ENCODE measurements around the gene PAPPA. TPM values are rescaled to one million over a fixed set of nuclear protein-coding genes. Genes with fewer than 3 reads are reported as not detected.

PAPPA gene
- total RNA-seq, 4 donors from 2014 or later = 0.29 to 17.1 (median 2.4) TPM

- no peaks in the 10 kb centered on the region for H3K4me1 ChIP-seq
- DNase-seq = no peak
- H3K4me3 ChIP-seq = no peak overlapping the region
- no peaks in the 10 kb centered on the region for H3K36me3 ChIP-seq
- H3K9me3 ChIP-seq = no peaks in the 10 kb centered on the region
- no peak for TF ChIP-seq POLR2A (IDR thresholded peaks at IDR 0.05)
- no peak for TF ChIP-seq CTCF (IDR thresholded peaks at IDR 0.05)
- intact Hi-C loops (cut with DNase I; ENCODE audit: low total_unique reads) = no loop called here
- H3K27ac ChIP-seq = no peak overlapping the region
- H3K27me3 ChIP-seq = no peaks in the 10 kb centered on the region
Measured at GRCh38 chr9:116349684-116350083, 196.1 kb downstream of the PAPPA start.

DNA sequence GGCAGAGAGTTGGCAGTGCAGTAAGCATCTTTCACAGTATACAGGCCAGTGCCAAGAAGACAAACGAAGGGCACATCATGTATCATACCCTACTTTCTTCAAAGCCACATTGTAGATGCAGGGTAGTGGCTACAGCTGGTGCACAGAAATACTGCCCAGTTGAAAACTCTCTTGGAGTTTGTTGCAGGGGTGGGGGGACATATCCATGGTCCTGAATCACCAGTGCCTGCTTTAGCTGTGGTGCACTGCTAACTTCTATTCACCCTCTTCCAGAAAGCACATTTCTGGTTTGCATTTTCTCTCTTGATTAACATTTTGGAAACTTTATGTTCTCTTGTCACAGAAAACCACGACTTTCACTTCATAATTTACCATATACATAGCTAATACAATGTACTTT lies 196.6 kb downstream of the PAPPA start:
- no peak overlapping the region for H3K4me3 ChIP-seq
- intact Hi-C loops (cut with DNase I; ENCODE audit: low total_unique reads) = no loop called here
- no peaks in the 10 kb centered on the region for H3K27me3 ChIP-seq
- H3K4me1 ChIP-seq = no peaks in the 10 kb centered on the region
- H3K9me3 ChIP-seq = no peaks in the 10 kb centered on the region
- TF ChIP-seq CTCF (IDR thresholded peaks at IDR 0.05) (no peak), POLR2A (IDR thresholded peaks at IDR 0.05) (no peak)
- no peaks in the 10 kb centered on the region for H3K36me3 ChIP-seq
- H3K27ac ChIP-seq = no peak overlapping the region
- DNase-seq = no peak

GRCh38 chr9:116352958-116353357 lies 199.4 kb downstream of the PAPPA start:
- intact Hi-C loops (cut with DNase I; ENCODE audit: low total_unique reads) = no loop called here
- no peaks in the 10 kb centered on the region for H3K9me3 ChIP-seq
- H3K36me3 ChIP-seq = no peaks in the 10 kb centered on the region
- TF ChIP-seq POLR2A (IDR thresholded peaks at IDR 0.05) = no peak
- no peak for TF ChIP-seq CTCF (IDR thresholded peaks at IDR 0.05)
- H3K4me3 ChIP-seq = no peak overlapping the region
- H3K27ac ChIP-seq = no peak overlapping the region
- no peak for DNase-seq
- H3K27me3 ChIP-seq = no peaks in the 10 kb centered on the region
- no peaks in the 10 kb centered on the region for H3K4me1 ChIP-seq

DNA sequence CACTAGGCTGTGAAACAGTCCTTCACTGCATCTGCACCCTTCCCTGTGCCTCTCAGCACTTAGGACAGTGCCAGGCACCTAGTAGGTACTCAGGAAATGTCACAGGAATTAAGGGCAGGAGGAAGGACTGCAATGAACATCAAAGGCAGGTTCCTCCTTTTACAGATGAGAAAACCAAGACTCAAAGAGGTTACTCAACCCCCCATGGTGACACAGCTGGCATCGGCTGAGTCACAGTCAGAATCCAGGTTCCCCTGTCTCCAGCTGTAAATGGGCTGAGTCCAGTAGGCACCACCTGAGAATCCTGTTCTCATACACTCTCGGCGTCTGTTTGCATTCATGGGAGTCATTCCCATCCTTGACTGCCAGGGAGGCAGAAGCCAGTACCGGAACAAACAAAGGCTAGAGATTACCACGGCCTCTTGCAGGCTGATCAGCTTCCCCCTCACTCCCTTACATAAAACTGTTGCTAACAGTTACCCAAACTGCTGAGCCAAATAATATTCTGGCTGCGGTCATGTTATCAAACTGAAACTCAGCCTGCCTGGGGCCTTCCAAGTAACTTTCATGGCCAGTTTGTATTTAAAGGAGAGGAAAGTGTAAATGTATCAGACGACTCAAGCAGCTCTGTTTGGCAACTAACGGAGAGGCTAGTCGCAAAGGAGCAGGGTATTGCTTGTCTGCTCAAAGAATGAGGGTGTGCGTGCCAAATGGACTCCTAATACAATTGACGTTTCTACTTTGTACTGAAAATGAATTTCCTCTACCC lies 201.7 kb downstream of the PAPPA start:
- DNase-seq = peak; percentile 39 to 43
- H3K36me3 ChIP-seq = no peaks in the 10 kb centered on the region
- H3K4me1 ChIP-seq = no peaks in the 10 kb centered on the region
- no peaks in the 10 kb centered on the region for H3K9me3 ChIP-seq
- peak overlapping the region; percentile 49 to 50 for H3K27ac ChIP-seq
- no peak overlapping the region for H3K4me3 ChIP-seq
- no peaks in the 10 kb centered on the region for H3K27me3 ChIP-seq
- TF ChIP-seq CTCF (IDR thresholded peaks at IDR 0.05) = no peak
- intact Hi-C loops (cut with DNase I; ENCODE audit: low total_unique reads) = no loop called here

DNA sequence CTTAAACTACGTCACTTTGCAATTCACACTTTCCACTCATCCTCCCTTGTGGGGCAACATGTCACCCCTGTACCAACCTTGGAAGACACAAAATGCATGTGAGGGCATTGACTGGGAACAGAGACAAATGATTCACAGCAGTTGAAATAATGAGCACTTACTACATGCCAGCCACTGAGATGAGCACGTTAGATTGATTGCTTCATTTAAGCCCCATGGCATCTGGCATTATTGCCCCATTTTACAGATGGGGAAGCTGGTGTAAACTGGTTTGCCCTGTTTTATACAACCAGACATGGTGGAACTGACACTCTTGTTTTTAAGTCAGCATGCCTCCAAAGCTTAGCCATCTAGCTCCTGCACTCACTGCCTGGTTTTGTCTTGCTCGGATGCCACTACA lies 204.7 kb downstream of the PAPPA start:
- no peak overlapping the region for H3K27ac ChIP-seq
- no peaks in the 10 kb centered on the region for H3K36me3 ChIP-seq
- no peak overlapping the region for H3K4me3 ChIP-seq
- TF ChIP-seq POLR2A (IDR thresholded peaks at IDR 0.05) (no peak), CTCF (IDR thresholded peaks at IDR 0.05) (no peak)
- H3K4me1 ChIP-seq = no peaks in the 10 kb centered on the region
- H3K27me3 ChIP-seq = no peaks in the 10 kb centered on the region
- intact Hi-C loops (cut with DNase I; ENCODE audit: low total_unique reads) = no loop called here
- DNase-seq = no peak
- H3K9me3 ChIP-seq = no peaks in the 10 kb centered on the region

Data from uterus (tissue), 4 donors.